HG03442 (cell line): ENCODE results near the gene XIST.
"Not testable (repeated sequence)": the region's sequence is repeated elsewhere in the genome, so short reads cannot be mapped to it uniquely, and the experiment has no call there.

Experiments used
- ATAC-seq: cut with Tn5 transposase; IDR thresholded peaks from one replicate; pipeline ENCODE4 v1.9.1; 2021; ENCODE audit warnings: mild to moderate bottlenecking, moderate library complexity; ENCODE audit not compliant: unreplicated experiment

XIST gene

GRCh38 chrX:73840120-73840924 lies 12.2 kb downstream of the XIST start:
- ATAC-seq, result no peak

- ATAC-seq, result no peak
Observed at GRCh38 chrX:73839152-73839551, 13.4 kb downstream of the XIST start.

- ATAC-seq, result no peak
Observed at GRCh38 chrX:73838123-73838522, 14.4 kb downstream of the XIST start.

- no peak for ATAC-seq
Observed at GRCh38 chrX:73836956-73837477, 15.5 kb downstream of the XIST start.

- no peak for ATAC-seq
Observed at GRCh38 chrX:73834219-73834618, 18.3 kb downstream of the XIST start.

GRCh38 chrX:73832319-73832718 lies 20.2 kb downstream of the XIST start:
- no peak for ATAC-seq

GRCh38 chrX:73831500-73831899 lies 21.0 kb downstream of the XIST start:
- ATAC-seq, result no peak

- ATAC-seq, result no peak
Observed at GRCh38 chrX:73830489-73831414, 21.8 kb downstream of the XIST start.

- ATAC-seq, result no peak
Observed at GRCh38 chrX:73829890-73830466, 22.5 kb downstream of the XIST start.

GRCh38 chrX:73828080-73828720 lies 24.3 kb downstream of the XIST start:
- no peak for ATAC-seq

GRCh38 chrX:73827406-73827805 lies 25.1 kb downstream of the XIST start:
- ATAC-seq, result no peak

GRCh38 chrX:73826996-73827395 lies 25.5 kb downstream of the XIST start:
- ATAC-seq, result no peak

GRCh38 chrX:73825569-73825968 lies 26.9 kb downstream of the XIST start:
- ATAC-seq, result no peak

- no peak for ATAC-seq
Observed at GRCh38 chrX:73823473-73824004, 29.0 kb downstream of the XIST start.

- ATAC-seq, result no peak
Observed at GRCh38 chrX:73822775-73823174, 29.7 kb downstream of the XIST start.

- ATAC-seq, result no peak
Observed at GRCh38 chrX:73821921-73822559, 30.5 kb downstream of the XIST start.

GRCh38 chrX:73819864-73820558 lies 32.5 kb downstream of the XIST start:
- ATAC-seq, result not testable (repeated sequence)

- ATAC-seq, result no peak
Observed at GRCh38 chrX:73818200-73819116, 34.1 kb downstream of the XIST start.
